ENCODE data around the gene MAP3K4. TPM values are rescaled to one million over a fixed set of nuclear protein-coding genes. Genes with fewer than 3 reads are reported as not detected.
"Not testable (repeated sequence)": the region's sequence is repeated elsewhere in the genome, so short reads cannot be mapped to it uniquely, and the experiment has no call there.

MAP3K4 gene
- total RNA-seq, 1 donor from 2014 or later, result 56.7 TPM

DNA sequence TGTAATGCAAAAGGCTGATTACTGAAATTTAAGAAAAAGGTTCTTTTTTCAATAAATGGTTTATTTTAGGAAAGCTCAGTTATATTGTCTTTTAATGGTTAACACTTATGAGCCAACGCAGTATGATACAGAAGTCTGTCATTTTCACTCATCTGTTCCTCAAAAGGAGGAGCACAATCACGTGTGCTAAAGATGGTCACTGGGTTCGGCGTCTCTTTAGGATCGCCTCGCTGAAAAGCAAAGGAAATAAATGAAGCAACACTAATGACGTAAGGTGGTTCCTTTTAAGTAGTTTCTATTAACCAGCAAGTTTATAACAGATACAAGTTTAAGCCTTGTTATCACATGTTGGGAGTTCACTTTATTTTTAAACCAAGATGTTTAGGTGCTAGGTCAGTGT, 125.7 kb downstream of the MAP3K4 start:
- no peaks in the 10 kb centered on the region for H3K9me3 ChIP-seq
- peaks cover 0 to 85% of the 10 kb centered on the region in 2 donors for H3K36me3 ChIP-seq
- H3K4me3 ChIP-seq, result no peak overlapping the region
- DNase-seq (ENCODE audit: extremely low spot score in 2 of 2), result no peak
- no peaks in the 10 kb centered on the region for H3K4me1 ChIP-seq
- H3K27me3 ChIP-seq, result no peaks in the 10 kb centered on the region
- intact Hi-C loops (cut with DNase I), result no loop called here
- H3K27ac ChIP-seq, result no peak overlapping the region
- TF ChIP-seq POLR2AphosphoS5 (IDR thresholded peaks at IDR 0.05; ENCODE audit: insufficient read depth in 1 of 2, low read depth in 1 of 2), result no peak
- TF ChIP-seq, protein P1, sequence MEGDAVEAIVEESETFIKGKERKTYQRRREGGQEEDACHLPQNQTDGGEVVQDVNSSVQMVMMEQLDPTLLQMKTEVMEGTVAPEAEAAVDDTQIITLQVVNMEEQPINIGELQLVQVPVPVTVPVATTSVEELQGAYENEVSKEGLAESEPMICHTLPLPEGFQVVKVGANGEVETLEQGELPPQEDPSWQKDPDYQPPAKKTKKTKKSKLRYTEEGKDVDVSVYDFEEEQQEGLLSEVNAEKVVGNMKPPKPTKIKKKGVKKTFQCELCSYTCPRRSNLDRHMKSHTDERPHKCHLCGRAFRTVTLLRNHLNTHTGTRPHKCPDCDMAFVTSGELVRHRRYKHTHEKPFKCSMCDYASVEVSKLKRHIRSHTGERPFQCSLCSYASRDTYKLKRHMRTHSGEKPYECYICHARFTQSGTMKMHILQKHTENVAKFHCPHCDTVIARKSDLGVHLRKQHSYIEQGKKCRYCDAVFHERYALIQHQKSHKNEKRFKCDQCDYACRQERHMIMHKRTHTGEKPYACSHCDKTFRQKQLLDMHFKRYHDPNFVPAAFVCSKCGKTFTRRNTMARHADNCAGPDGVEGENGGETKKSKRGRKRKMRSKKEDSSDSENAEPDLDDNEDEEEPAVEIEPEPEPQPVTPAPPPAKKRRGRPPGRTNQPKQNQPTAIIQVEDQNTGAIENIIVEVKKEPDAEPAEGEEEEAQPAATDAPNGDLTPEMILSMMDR (IDR thresholded peaks at IDR 0.05), result no peak
- TF ChIP-seq POLR2A (IDR thresholded peaks at IDR 0.05), result no peak

DNA sequence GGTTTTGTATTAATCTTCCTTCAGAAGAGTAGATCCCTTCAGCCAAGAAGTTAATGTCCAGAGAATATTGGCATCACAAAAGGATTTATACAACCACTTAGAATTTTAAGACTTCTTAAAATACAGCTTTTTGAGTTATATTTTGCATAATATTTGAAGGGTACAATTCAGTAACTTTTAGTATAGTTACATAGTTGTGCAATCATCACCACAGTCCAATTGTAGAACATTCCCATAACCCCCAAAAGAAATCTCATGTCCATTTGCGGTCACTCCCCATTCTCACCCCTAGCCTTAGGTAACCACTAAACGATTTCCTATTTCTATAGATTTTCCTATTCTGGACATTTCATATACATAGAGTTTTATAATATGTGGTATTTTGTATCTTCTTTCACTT, 126.4 kb downstream of the MAP3K4 start:
- DNase-seq (ENCODE audit: extremely low spot score in 2 of 2), result no peak
- Histone ChIP-seq H3K4me1 (no peaks in the 10 kb centered on the region), H3K4me3 (no peak overlapping the region), H3K36me3 (peaks cover 0 to 82% of the 10 kb centered on the region in 2 donors), H3K9me3 (no peaks in the 10 kb centered on the region), H3K27ac (no peak overlapping the region), H3K27me3 (no peaks in the 10 kb centered on the region)
- TF ChIP-seq POLR2A (IDR thresholded peaks at IDR 0.05) (no peak), POLR2AphosphoS5 (IDR thresholded peaks at IDR 0.05; ENCODE audit: insufficient read depth in 1 of 2, low read depth in 1 of 2) (no peak)
- TF ChIP-seq, protein P1 (IDR thresholded peaks at IDR 0.05), result no peak
- intact Hi-C loops (cut with DNase I), result no loop called here

DNA sequence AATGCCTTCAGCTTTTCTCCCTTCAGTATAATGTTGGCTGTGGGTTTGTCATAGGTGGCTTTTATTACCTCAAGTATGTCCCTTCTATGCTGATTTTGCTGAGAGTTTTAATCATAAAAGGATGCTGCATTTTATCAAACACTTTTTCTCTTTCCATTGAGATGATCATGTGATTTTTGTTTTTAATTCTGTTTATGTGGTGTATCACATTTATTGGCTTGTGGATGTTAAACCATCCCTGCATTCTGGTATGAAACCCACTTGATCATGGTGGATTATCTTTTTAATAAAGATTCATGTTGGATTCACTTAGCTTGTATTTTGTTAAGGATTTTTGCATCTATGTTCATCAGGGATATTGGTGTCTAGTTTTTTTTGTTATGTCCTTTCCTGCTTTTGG, 131.8 kb downstream of the MAP3K4 start:
- H3K27me3 ChIP-seq; DNase-seq (ENCODE audit: extremely low spot score in 2 of 2); H3K9me3 ChIP-seq; H3K27ac ChIP-seq; H3K4me1 ChIP-seq; intact Hi-C loops (cut with DNase I); H3K4me3 ChIP-seq: not testable (repeated sequence)
- peaks cover 0 to 53% of the 10 kb centered on the region in 2 donors for H3K36me3 ChIP-seq

DNA sequence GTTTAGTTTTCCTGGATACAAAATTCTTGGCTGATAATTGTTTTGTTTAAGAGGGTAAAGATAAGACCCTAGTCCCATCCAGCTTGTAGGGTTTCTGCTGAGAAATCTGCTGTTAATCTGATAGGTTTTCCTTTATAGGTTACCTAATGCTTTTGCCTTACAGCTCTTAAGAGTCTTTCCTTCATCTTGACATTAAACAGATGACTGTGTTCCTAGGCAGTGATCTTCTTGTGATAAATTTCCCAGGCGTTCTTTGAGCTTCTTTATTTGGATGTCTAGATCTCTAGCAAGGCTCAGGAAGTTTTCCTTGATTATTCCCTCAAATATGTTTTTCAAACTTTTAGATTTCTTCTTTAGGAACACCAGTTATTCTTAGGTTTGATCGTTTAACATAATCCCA, 134.0 kb downstream of the MAP3K4 start:
- H3K27me3 ChIP-seq, result no peaks in the 10 kb centered on the region
- no peak overlapping the region for H3K4me3 ChIP-seq
- H3K9me3 ChIP-seq, result no peaks in the 10 kb centered on the region
- no peaks in the 10 kb centered on the region for H3K4me1 ChIP-seq
- H3K27ac ChIP-seq, result no peak overlapping the region
- TF ChIP-seq, protein P1 (IDR thresholded peaks at IDR 0.05), result no peak
- intact Hi-C loops (cut with DNase I), result no loop called here
- no peak for DNase-seq (ENCODE audit: extremely low spot score in 2 of 2)
- H3K36me3 ChIP-seq, result peaks cover 0 to 46% of the 10 kb centered on the region in 2 donors

DNA sequence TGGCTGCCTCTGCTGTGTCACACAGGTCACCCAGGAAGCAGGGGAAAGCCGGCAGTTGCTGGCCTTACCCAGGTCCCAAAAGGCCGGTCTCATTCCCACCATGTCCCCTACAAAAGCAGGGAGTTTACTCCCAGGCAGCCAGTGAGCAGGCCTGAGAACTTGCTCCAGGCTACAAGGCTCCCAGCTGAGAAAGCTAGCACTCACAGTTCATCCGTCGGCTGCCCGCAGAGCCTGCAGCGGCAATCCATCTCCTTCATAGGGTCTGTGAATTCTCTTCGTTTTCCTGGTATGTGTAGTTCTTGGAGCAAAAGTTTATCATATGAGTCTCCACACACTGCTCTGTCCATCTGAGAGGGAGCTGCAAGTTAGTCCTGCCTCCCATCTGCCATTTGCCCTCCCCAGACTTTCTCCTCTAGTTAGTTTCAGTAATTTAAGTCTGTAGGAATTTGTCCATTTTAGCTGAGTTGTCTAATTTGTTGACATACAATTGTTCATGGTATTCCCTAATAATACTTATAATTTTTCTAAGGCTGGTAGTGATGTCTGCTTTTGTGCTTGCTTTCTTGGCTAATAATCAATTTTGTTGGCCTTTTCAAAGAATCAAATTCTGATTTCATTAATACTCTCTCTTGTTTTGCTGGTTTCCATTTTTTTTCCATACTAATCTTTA, 135.6 kb downstream of the MAP3K4 start:
- Histone ChIP-seq H3K4me3 (no peak overlapping the region), H3K27ac (no peak overlapping the region), H3K36me3 (peaks cover 0 to 37% of the 10 kb centered on the region in 2 donors), H3K9me3 (no peaks in the 10 kb centered on the region), H3K27me3 (no peaks in the 10 kb centered on the region), H3K4me1 (no peaks in the 10 kb centered on the region)
- TF ChIP-seq, protein P1 (IDR thresholded peaks at IDR 0.05), result no peak
- TF ChIP-seq POLR2A (IDR thresholded peaks at IDR 0.05), result no peak
- no peak for TF ChIP-seq POLR2AphosphoS5 (IDR thresholded peaks at IDR 0.05; ENCODE audit: insufficient read depth in 1 of 2, low read depth in 1 of 2)
- intact Hi-C loops (cut with DNase I), result no loop called here
- DNase-seq (ENCODE audit: extremely low spot score in 2 of 2), result no peak

All from vagina (tissue), 2 donors.